GM20000 (cell line): ENCODE results near the gene MYO9B.

Experiments used
- DNase-seq: peaks from one replicate; pipeline ENCODE4 v3.0.0; 2012; ENCODE audit warnings: low spot score
- TF ChIP-seq, protein P1 (sequence below): IDR thresholded peaks from 2 replicates; pipeline ENCODE4 v1.5.1; 2012; ENCODE audit warnings: mild to moderate bottlenecking, control low read depth; ENCODE audit errors: extremely low read depth, missing control alignments

Gene MYO9B

DNA sequence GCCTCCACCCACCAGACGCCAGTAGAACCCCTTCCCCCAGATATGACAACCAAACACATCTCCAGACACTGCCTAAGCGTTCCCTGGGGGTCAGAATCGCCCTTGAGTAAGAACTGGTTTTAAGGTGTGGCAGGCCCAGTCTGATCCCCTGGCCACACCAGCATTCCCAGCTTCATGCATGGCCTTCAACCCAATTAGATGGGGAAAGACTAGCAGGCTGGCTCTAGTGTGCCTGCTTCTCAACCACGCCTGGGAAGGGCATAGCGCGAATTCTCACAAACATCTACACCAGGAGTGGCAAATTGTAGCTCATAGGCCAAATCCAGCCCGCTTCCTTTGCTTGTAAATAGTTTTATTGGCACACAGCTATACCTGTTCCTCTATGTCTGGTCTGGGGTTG is 13.9 kb upstream of the MYO9B start:
- TF ChIP-seq, protein P1, sequence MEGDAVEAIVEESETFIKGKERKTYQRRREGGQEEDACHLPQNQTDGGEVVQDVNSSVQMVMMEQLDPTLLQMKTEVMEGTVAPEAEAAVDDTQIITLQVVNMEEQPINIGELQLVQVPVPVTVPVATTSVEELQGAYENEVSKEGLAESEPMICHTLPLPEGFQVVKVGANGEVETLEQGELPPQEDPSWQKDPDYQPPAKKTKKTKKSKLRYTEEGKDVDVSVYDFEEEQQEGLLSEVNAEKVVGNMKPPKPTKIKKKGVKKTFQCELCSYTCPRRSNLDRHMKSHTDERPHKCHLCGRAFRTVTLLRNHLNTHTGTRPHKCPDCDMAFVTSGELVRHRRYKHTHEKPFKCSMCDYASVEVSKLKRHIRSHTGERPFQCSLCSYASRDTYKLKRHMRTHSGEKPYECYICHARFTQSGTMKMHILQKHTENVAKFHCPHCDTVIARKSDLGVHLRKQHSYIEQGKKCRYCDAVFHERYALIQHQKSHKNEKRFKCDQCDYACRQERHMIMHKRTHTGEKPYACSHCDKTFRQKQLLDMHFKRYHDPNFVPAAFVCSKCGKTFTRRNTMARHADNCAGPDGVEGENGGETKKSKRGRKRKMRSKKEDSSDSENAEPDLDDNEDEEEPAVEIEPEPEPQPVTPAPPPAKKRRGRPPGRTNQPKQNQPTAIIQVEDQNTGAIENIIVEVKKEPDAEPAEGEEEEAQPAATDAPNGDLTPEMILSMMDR, result no peak
- no peak for DNase-seq

DNA sequence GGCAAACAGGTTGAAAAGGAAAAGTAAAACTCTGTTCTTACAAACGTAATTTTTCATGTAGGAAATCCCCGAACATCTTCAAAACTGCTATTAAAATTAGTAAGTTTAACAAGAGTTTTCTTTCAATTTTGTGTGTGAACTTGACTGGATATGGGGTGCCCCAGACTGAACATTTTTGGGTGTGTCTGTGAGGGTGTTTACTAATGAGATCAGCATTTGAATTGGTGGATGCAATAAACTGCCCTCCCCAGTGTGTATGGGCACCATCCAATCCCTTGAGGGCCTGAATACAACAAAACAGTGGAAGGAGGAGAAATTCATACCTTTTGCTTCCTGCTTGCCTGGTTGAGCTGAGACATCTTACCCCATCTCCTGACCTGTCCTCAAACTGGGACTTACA is 12.1 kb upstream of the MYO9B start:
- TF ChIP-seq, protein P1, result no peak
- DNase-seq, result no peak

DNA sequence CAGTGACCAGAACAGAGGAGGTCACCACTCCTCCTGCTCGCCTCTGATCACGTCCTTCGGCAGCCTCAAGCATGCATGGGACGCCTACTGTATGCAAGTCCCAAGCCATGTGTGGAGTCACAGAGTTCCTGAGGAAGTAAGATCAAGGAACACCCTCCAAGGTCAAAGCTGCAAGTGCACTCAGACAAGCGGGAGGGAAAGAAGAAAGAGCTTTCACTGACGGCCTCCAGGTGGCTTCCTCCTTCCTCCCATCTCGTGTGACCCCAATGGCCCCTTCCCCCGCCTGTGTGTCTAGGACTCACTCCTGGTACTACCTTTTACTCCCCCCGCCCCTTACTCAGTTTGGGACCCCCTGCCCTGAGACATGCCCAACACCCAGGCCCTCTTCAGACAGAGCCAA is 6.4 kb upstream of the MYO9B start:
- no peak for DNase-seq

DNA sequence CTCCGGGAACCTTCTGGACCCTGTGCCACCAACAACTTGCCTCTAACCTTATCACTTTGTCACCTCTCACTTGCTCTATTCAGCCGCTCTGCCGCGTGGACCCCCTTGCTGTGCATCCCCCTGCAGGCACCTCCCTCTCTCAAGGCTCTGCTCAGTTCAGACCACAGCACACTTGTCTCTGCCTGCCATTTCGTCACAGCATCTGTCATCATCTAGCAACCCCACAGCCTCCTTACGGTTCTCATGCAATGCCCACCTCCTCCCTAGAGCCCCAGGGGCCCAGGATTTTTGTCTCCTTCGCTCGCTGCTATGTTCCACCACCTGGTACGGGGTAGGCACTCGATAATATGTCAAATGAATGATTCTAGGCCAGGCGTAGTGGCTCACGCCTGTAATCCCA is 5.2 kb upstream of the MYO9B start:
- DNase-seq, result no peak

More for the DNA sequence above, 6.4 kb upstream of the MYO9B start:
- TF ChIP-seq, protein P1, result no peak

DNA sequence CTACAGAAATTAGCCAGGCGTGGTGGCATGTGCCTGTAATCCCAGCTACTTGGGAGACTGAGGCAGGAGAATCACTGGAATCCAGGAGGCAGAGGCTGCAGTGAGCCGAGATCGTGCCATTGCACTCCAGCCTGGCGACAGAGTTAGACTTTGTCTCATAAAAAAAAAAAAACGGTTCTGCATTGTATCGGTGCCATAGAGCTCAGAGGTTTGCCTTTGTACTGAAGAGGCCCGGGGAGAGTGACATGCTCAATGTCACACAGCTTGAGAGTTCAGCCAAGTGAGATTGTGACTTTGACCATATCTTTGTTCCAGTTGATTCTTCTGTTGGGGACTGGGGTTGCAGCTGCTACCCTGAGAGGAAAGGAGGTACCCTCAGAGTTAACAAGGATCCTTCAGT is 4.7 kb upstream of the MYO9B start:
- no peak for DNase-seq
- TF ChIP-seq, protein P1, result no peak

More for the DNA sequence above, 5.2 kb upstream of the MYO9B start:
- TF ChIP-seq, protein P1, result no peak

DNA sequence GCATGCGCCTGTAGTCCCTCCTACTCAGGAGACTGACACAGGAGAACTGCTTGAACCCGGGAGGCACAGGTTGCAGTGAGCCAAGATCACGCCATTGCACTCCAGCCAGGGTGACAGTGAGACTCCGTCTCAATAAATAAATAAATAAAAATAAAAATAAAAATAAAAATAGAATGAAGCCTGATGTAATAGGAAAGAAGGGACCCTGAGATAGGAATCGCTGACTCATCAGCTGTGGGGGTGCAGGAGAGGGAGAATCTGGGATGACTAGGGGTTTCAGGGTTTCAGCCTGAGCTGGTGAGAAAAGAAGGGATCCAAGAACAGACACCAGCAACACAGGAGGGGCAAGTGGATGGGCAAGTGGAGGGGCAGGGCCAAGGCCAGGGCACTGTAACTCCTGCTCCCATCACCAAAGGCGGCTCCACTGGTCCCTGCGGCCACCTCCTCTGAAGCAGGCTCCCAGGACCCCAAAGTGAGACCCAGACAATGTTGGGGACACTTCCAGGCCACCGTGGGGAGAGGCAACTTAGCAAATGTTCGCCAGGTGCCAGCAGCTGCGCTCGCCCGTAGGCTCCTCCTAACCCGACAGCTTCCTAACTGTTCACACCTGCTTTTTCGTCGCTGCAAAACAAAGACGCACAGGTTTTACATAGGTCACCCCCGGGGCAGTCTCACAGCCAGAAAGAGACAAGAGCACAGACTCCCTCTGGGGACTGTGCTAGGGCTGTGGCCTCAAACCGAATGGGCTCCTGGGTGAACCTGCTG is 1.5 kb upstream of the MYO9B start:
- DNase-seq, result no peak
- TF ChIP-seq, protein P1, result no peak

DNA sequence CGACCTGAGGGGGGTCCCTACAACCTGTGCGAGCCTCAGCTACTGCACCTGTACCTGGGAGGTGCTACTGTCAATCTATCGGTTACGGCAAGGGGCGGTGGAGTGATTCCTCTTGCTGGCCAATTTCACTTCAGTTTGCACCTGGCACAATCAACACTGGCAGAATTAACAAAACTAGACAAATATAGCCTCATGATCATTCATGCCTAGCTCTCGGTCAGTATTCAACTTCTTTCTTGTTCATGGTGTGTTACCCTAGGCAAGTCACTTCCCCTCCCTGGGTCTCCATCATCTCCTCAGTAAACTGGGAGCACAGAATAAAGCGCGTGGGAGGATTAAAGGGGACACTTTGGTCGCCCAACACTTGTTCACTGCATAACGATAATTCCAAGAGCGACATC is 943 bp upstream of the MYO9B start:
- TF ChIP-seq, protein P1, result no peak
- no peak for DNase-seq
